Measurements from ENCODE around the gene MICAL1. TPM values are rescaled to one million over a fixed set of nuclear protein-coding genes. Genes with fewer than 3 reads are reported as not detected.
A peak's percentile ranks its signal among the peaks of the same experiment; 100 is the strongest.

MICAL1 gene
- total and polyA plus RNA-seq, 5 experiments from 2014 or later = 8.9 to 60.1 (median 13.8) TPM

GRCh38 chr6:109450801-109451200, 4.8 kb downstream of the MICAL1 start:
- POLR2A ChIA-PET = interaction anchor here (0.6 to 8.6 kb wide), 4 partner anchors 9 to 68 kb away, joined by 4 to 131 read pairs (median 8); partner anchors contain the start of genes CD164, PPIL6, SMPD2 and ZBTB24
- ATAC-seq (no peak), DNase-seq (no peak)
- H3K27me3 Mint-ChIP-seq = peaks cover 0 to 1% (median 0%) of the 10 kb centered on the region in 5 donors
- H3K4me1 Mint-ChIP-seq = peaks cover 34 to 72% (median 70%) of the 10 kb centered on the region in 4 donors
- H3K4me3 Mint-ChIP-seq = peak overlapping the region in 5 of 10 donors; percentile 4 to 41 (median 20)
- peak overlapping the region in 8 of 10 donors; percentile 32 to 84 (median 70) for H3K27ac Mint-ChIP-seq
- H3K36me3 Mint-ChIP-seq = peaks cover 0 to 17% (median 1%) of the 10 kb centered on the region in 3 donors
- H3K9me3 Mint-ChIP-seq = no peaks in the 10 kb centered on the region

DNA sequence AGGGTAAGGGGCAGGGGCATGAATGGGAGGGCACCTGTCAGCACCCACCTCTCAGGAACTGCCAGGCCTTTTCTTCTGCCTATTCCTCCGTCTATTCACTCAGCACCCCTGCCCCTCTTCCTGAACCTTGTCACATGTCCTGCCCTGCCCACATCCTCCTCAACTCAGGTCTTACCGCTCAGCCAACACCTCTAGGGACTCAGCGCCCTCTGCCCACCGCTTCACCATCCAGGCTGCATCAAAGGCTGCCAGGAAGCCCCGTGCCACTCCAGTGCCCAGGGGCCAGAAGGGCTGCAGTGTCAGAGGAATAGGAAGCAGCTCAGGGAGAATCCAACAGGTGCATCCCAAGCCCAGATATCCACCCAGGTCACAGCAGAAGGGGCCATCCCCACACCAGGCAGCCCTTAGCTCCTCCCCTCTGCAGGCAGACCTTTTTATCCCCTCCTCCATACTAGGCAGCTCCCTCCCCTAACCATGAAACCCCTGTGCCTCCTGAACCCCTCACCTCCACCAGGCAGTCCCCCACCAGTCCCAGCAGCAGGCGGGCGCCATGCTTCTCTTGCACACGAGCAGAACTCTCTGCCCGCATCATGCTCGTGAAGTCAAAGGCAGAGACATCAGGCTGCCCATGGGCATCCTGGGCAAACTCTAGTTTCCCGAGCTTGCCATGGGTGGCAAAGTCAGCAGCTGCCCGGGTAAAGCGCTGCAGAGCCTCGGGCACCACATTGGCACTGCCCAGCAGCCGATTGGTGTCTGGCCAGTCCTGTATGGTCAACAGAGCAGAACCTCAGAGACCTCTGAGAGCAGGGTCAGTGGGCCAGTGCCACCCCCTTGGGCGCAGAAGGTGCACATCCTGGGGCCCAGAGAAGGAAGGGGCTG, 5.5 kb downstream of the MICAL1 start:
- peak; percentile 48 to 49 for ATAC-seq
- peak overlapping the region; percentile 71 to 92 (median 85) for H3K27ac Mint-ChIP-seq
- peaks cover 0 to 23% (median 1%) of the 10 kb centered on the region in 3 donors for H3K36me3 Mint-ChIP-seq
- peaks cover 36 to 72% (median 70%) of the 10 kb centered on the region in 4 donors for H3K4me1 Mint-ChIP-seq
- peak in 7 of 10 donors; percentile 35 to 77 (median 55) for DNase-seq
- POLR2A ChIA-PET = interaction anchor here (1.9 to 8.6 kb wide), 3 partner anchors 8 to 67 kb away, joined by 9 to 131 read pairs (median 13); partner anchors contain the start of genes CD164, PPIL6 and SMPD2
- H3K27me3 Mint-ChIP-seq = no peaks in the 10 kb centered on the region
- H3K9me3 Mint-ChIP-seq = no peaks in the 10 kb centered on the region
- peak overlapping the region; percentile 34 to 83 (median 60) for H3K4me3 Mint-ChIP-seq

GRCh38 chr6:109449064-109449794, 6.3 kb downstream of the MICAL1 start:
- Mint-ChIP-seq H3K4me3 (peak overlapping the region in 9 of 10 donors; percentile 31 to 83 (median 63)), H3K9me3 (no peaks in the 10 kb centered on the region), H3K27ac (peak overlapping the region; percentile 71 to 92 (median 86)), H3K27me3 (no peaks in the 10 kb centered on the region), H3K4me1 (peaks cover 33 to 66% (median 64%) of the 10 kb centered on the region in 4 donors), H3K36me3 (peaks cover 0 to 23% (median 1%) of the 10 kb centered on the region in 3 donors)
- no peak for DNase-seq
- peak in 1 of 2 donors; percentile 1 for ATAC-seq
- POLR2A ChIA-PET = interaction anchor here (1.5 to 8.6 kb wide), 4 partner anchors 7 to 67 kb away, joined by 6 to 131 read pairs (median 11); partner anchors contain the start of genes CD164, PPIL6 and SMPD2

- Mint-ChIP-seq H3K4me1 (peaks cover 30 to 60% (median 59%) of the 10 kb centered on the region in 4 donors), H3K36me3 (peaks cover 0 to 23% (median 1%) of the 10 kb centered on the region in 3 donors), H3K4me3 (peak overlapping the region in 6 of 10 donors; percentile 14 to 72 (median 36)), H3K9me3 (no peaks in the 10 kb centered on the region), H3K27ac (peak overlapping the region; percentile 34 to 92 (median 84)), H3K27me3 (no peaks in the 10 kb centered on the region)
- POLR2A ChIA-PET = interaction anchor here (1.5 to 1.9 kb wide), 2 partner anchors 11 to 66 kb away, joined by 6 to 9 read pairs; partner anchors contain the start of gene CD164
- DNase-seq = no peak
- no peak for ATAC-seq
Measured at GRCh38 chr6:109448615-109449014, 7.0 kb downstream of the MICAL1 start.

DNA sequence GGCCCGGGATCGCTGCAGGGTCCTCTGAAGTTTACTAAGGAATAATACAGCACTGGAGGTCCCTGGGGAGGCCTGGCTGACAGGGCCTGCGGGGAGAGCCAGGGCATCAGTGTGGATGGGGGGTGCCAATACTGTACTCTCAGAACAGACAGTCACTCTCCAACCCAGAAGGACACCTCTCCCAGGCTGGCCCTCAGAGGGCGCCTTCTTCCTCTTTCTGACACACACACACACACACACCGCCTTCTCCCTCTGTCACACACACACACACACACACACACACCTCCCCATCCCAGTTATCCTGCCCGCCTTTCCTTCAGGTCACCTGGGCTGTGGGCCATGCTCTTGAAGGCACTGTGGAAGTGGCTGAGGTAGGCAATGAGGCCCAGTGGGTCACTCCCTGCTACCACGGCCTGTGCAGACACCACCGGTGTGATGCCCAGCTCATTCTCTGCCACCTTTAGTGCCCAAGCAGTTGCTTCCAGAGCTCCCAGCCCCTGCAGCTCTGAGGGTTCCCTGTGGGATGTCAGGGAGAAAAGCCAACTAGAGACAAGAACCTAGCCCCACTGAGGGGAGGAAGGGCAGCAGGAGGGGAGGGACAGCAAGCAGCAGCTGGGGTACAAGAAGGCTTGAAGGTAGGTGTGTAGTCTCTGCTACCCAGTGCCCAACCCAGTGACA, 7.6 kb downstream of the MICAL1 start:
- Mint-ChIP-seq H3K36me3 (peaks cover 0 to 26% (median 1%) of the 10 kb centered on the region in 3 donors), H3K27ac (peak overlapping the region; percentile 45 to 92 (median 84)), H3K27me3 (no peaks in the 10 kb centered on the region), H3K4me3 (peak overlapping the region in 5 of 10 donors; percentile 14 to 72 (median 33)), H3K9me3 (no peaks in the 10 kb centered on the region), H3K4me1 (peaks cover 32 to 65% (median 57%) of the 10 kb centered on the region in 4 donors)
- POLR2A ChIA-PET = interaction anchor here (1.5 kb wide), 1 partner anchor 66 kb away, joined by 6 read pairs; the partner anchor contains the start of gene CD164
- no peak for ATAC-seq
- no peak for DNase-seq

DNA sequence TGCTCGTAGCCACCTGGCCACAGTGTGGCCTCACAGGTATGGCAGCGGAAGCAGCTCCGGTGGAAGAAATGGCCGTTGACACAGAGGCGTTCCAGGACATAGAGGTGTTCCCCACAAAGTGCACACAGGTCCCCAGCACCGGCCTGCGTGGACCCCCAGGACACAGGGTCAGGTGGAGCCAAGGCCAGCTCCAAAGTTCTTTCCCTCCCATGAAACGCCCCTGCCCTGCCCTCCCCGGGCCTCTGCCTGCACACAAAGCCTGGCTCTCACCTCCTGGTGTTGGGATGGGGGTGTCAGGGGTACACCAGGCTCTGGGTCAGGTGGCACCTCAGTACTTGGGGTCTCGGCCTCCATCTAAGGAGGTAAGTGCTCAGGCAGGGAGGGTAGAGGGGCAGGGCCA, 8.5 kb downstream of the MICAL1 start:
- Mint-ChIP-seq H3K9me3 (no peaks in the 10 kb centered on the region), H3K4me3 (no peak overlapping the region), H3K4me1 (peaks cover 34 to 65% (median 58%) of the 10 kb centered on the region in 4 donors), H3K27me3 (no peaks in the 10 kb centered on the region), H3K36me3 (peaks cover 0 to 26% (median 1%) of the 10 kb centered on the region in 3 donors), H3K27ac (peak overlapping the region in 2 of 10 donors; percentile 49 to 92)
- DNase-seq (no peak), ATAC-seq (no peak)
- POLR2A ChIA-PET = interaction anchor here (1.5 to 1.7 kb wide), 2 partner anchors 9 to 64 kb away, joined by 4 to 5 read pairs; partner anchors contain the start of gene MICAL1

GRCh38 chr6:109446541-109446940, 9.0 kb downstream of the MICAL1 start:
- Mint-ChIP-seq H3K27me3 (no peaks in the 10 kb centered on the region), H3K4me3 (peak overlapping the region in 1 of 10 donors; percentile 76), H3K4me1 (peaks cover 37 to 71% (median 58%) of the 10 kb centered on the region in 4 donors), H3K36me3 (peaks cover 0 to 22% (median 0%) of the 10 kb centered on the region in 3 donors), H3K27ac (peak overlapping the region; percentile 10 to 86 (median 60)), H3K9me3 (no peaks in the 10 kb centered on the region)
- POLR2A ChIA-PET = interaction anchor here (1.5 to 1.7 kb wide), 2 partner anchors 9 to 63 kb away, joined by 4 to 5 read pairs; partner anchors contain the start of gene MICAL1
- DNase-seq (no peak), ATAC-seq (no peak)

GRCh38 chr6:109446072-109446471, 9.5 kb downstream of the MICAL1 start:
- Mint-ChIP-seq H3K4me3 (peak overlapping the region in 1 of 10 donors; percentile 51), H3K27ac (peak overlapping the region in 8 of 10 donors; percentile 10 to 86 (median 53)), H3K27me3 (no peaks in the 10 kb centered on the region), H3K9me3 (no peaks in the 10 kb centered on the region), H3K36me3 (peaks cover 0 to 22% (median 0%) of the 10 kb centered on the region in 3 donors), H3K4me1 (peaks cover 42 to 75% (median 61%) of the 10 kb centered on the region in 4 donors)
- no peak for DNase-seq
- POLR2A ChIA-PET = interaction anchor here (1.5 to 1.7 kb wide), 2 partner anchors 10 to 63 kb away, joined by 4 to 5 read pairs; partner anchors contain the start of gene MICAL1
- no peak for ATAC-seq

DNA sequence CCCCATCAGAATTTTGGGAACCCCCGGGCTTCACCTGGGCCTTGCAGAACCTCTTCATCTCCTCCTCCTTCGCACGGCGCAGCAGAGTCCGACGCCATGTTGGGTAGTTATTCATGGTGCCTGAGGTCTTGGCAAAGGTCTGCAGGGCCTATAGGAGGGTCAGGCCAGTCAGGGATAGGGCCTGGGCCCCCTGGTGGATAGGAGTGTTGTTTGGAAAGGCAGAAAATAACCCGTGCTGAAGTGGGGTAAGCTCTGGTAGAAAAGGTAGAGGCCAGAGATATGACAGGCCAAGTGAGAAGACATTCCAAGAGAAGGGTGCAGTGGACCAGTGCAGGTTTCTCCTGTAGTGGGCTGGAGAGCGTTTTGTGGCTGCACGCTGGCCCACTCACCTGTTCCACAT, 10.2 kb downstream of the MICAL1 start:
- POLR2A ChIA-PET = interaction anchor here (0.5 to 6.8 kb wide), 4 partner anchors 8 to 63 kb away, joined by 3 to 131 read pairs (median 36); partner anchors contain the start of genes CD164 and MICAL1

DNA sequence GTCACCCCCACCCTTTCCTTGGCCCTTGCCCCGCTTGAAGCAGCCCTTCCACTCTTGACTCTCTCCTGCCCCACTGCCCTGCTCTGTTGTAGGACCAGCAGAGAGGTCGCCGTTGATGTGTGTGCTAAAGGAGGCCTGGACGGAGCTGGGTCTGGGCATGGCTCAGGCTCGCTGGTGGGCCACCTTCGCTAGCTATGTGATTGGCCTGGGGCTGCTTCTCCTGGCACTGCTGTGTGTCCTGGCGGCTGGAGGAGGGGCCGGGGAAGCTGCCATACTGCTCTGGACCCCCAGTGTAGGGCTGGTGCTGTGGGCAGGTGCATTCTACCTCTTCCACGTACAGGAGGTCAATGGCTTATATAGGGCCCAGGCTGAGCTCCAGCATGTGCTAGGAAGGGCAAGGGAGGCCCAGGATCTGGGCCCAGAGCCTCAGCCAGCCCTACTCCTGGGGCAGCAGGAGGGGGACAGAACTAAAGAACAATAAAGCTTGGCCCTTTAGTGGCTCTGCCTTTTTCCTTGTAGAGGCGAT, 12.1 kb downstream of the MICAL1 start:
- DNase-seq (no peak), ATAC-seq (no peak)
- Mint-ChIP-seq H3K4me3 (peak overlapping the region in 1 of 10 donors; percentile 26), H3K27ac (peak overlapping the region; percentile 43 to 98 (median 81)), H3K27me3 (no peaks in the 10 kb centered on the region), H3K4me1 (peaks cover 30 to 53% (median 42%) of the 10 kb centered on the region in 4 donors), H3K9me3 (no peaks in the 10 kb centered on the region), H3K36me3 (peaks cover 0 to 17% (median 0%) of the 10 kb centered on the region in 3 donors)
- POLR2A ChIA-PET = interaction anchor here (0.9 to 6.8 kb wide), 4 partner anchors 10 to 61 kb away, joined by 4 to 131 read pairs (median 36); partner anchors contain the start of genes CD164 and MICAL1

More for the DNA sequence above, 10.2 kb downstream of the MICAL1 start:
- Mint-ChIP-seq H3K4me3 (no peak overlapping the region), H3K4me1 (peaks cover 39 to 70% (median 55%) of the 10 kb centered on the region in 4 donors), H3K9me3 (no peaks in the 10 kb centered on the region), H3K36me3 (peaks cover 0 to 17% (median 0%) of the 10 kb centered on the region in 3 donors), H3K27ac (peak overlapping the region in 9 of 10 donors; percentile 43 to 86 (median 64)), H3K27me3 (no peaks in the 10 kb centered on the region)
- DNase-seq = no peak
- ATAC-seq = no peak

All from naive thymus-derived CD8-positive, alpha-beta T cell (primary cell).